GM19467 (cell line): ENCODE data around the gene NAB1.
"Not testable (repeated sequence)": the region's sequence is repeated elsewhere in the genome, so short reads cannot be mapped to it uniquely, and the experiment has no call there.

Experiments
- ATAC-seq: cut with Tn5 transposase; IDR thresholded peaks from one replicate; pipeline ENCODE4 v1.9.1; 2021; ENCODE audit warnings: mild to moderate bottlenecking, moderate library complexity; ENCODE audit not compliant: unreplicated experiment

NAB1 gene

GRCh38 chr2:190649035-190649797 lies at the start of gene NAB1:
TSS of gene NAB1 (plus strand) at chr2:190649083. CDS start at chr2:190659177, 10,094 bp downstream.
- ATAC-seq: peak; percentile 46

- no peak for ATAC-seq
Measured at GRCh38 chr2:190599546-190600220, 49.2 kb upstream of the NAB1 start.

- no peak for ATAC-seq
Measured at GRCh38 chr2:190600293-190601103, 48.4 kb upstream of the NAB1 start.

GRCh38 chr2:190603374-190603773 lies 45.5 kb upstream of the NAB1 start:
- ATAC-seq: no peak

GRCh38 chr2:190607014-190607597 lies 41.8 kb upstream of the NAB1 start:
- no peak for ATAC-seq

- ATAC-seq: no peak
Measured at GRCh38 chr2:190607657-190608357, 41.1 kb upstream of the NAB1 start.

- ATAC-seq: not testable (repeated sequence)
Measured at GRCh38 chr2:190608863-190609262, 40.0 kb upstream of the NAB1 start.

- not testable (repeated sequence) for ATAC-seq
Measured at GRCh38 chr2:190609397-190609796, 39.5 kb upstream of the NAB1 start.

- ATAC-seq: not testable (repeated sequence)
Measured at GRCh38 chr2:190610528-190610927, 38.4 kb upstream of the NAB1 start.

- ATAC-seq: no peak
Measured at GRCh38 chr2:190615555-190616200, 33.2 kb upstream of the NAB1 start.

- ATAC-seq: no peak
Measured at GRCh38 chr2:190618030-190618429, 30.9 kb upstream of the NAB1 start.

GRCh38 chr2:190625691-190626090 lies 23.2 kb upstream of the NAB1 start:
- ATAC-seq: no peak

- no peak for ATAC-seq
Measured at GRCh38 chr2:190626641-190627210, 22.2 kb upstream of the NAB1 start.

GRCh38 chr2:190627448-190628412 lies 21.2 kb upstream of the NAB1 start:
- ATAC-seq: peak; percentile 88

- ATAC-seq: no peak
Measured at GRCh38 chr2:190628591-190629319, 20.1 kb upstream of the NAB1 start.

- no peak for ATAC-seq
Measured at GRCh38 chr2:190634381-190634780, 14.5 kb upstream of the NAB1 start.

GRCh38 chr2:190635781-190636180 lies 13.1 kb upstream of the NAB1 start:
- ATAC-seq: no peak

GRCh38 chr2:190636361-190636760 lies 12.5 kb upstream of the NAB1 start:
- no peak for ATAC-seq
